Non-pigmented ciliary epithelial cell (primary cell): Measurements from ENCODE around the gene ZNF444.

Experiments used
- DNase-seq: peaks from one replicate; pipeline ENCODE4 v3.0.0-alpha.2; 2010; ENCODE audit warnings: low read depth

The ZNF444 gene

DNA sequence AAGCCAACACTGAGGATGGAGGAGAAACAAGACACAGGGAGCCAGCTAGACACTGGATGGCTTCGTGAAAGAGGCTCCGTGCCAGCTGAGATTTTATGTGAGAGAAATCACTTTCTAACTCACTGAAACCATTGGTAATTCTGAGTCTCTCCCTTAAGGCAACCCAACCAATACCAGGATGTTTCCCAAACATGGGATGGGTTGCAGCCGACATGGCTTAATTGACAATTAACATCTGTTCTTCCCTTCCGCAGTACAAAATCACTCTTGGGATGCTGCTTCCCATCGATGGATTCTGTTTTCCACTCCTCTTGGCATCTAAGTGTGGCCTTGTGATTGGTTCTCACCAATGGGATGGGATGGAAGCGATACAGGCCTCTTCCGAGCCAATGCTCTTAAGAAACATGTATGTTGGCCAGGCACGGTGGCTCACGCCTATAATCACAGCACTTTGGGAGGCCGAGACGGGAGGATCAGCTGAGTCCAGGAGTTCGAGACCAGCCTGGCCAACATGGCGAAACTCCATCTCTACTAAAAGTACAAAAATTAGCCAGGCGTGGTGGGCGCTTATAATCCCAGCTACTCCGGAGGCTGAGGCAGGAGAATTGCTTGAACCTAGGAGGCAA, 17.7 kb upstream of the ZNF444 start:
- no peak for DNase-seq

DNA sequence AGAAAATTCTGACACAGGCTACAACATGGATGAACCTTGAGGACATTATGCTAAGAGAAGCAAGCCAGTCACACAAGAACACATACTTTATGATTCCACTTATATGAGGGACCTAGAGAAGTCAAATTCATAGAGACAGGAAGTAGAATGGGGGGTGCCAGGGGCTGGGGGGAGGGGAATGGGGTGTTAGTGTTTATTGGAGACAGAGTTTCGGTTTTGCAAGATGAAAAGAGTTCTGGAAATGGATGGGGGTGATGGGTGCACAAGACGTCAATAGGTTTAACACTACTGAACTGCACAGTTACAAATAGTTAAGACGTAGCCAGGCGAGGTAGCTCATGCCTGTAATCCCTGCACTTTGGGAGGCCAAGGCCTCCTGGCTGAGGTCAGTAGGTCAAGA, 16.5 kb upstream of the ZNF444 start:
- DNase-seq = no peak

DNA sequence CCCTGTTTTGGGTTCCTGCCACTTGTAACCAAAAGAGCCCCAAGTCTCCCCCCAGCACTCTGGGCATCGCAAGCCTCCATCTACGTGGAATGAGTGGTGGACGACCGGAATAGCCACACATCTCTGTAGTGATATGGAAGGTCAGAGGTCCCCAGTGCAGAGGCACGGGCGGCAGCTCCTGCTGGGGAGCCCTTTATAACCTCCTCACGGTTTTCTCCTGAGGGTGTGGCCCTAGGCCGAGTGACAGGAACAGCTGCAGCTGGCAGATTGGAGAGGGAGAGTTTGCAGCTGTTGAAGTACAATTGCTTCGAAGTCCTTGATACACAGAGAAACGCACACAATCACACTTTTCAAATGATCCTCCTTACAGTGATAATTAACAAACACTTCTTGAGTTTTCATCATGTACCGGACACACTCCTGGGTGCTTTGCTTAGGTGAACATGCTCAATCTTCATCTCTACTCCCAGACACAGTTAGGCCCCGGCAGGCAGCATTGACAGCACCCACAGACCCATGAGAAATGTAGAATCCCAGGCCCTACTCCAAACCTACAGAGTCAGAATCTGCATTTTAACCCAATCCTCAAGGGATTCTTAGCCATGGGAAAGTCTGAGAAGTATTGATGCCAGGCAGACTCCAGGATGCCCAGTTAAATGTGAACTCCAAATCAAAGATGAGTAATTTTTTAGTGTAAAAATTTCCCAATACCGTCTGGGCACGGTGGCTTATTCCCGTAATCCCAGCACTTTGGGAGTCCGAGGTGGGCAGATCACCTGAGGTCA, 15.1 kb upstream of the ZNF444 start:
- DNase-seq = no peak

DNA sequence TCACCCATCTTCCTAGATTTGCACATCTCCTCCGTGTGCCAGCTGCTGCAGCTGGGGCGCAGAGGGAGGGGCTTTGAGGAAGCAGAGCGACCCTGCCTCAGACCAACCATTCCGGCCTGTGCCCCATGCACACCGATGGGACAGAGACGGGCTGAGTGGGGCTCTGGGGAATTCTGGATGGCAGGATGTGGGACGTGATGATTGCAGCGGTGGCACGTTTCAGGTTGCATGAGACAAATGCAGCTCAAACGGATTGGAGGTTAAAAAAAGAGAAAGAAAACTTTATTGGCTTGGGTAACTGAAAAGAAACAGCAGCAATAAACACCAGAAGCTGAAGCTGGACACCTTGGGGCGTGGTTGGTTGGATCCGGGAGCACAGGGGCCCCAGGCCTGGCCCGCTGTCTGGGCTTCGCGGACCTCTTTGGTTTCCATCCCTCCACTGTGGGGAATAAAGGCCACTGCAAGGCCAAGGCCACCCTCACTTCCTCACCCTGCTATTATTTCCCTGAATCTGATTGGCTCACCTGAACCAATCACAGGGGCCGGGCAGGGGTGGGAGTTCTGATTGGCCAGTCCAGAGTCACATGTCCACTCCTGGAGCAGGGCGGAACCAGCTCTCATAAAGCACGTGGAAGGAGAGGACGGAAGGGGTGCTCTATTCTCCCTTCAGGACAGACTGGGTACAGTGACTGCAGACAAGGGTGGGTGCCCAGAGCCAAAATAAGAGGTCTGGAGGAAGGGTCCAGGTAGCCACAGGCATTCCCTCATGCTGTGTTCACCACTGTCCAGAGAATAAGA, 13.9 kb upstream of the ZNF444 start:
- DNase-seq = no peak

DNA sequence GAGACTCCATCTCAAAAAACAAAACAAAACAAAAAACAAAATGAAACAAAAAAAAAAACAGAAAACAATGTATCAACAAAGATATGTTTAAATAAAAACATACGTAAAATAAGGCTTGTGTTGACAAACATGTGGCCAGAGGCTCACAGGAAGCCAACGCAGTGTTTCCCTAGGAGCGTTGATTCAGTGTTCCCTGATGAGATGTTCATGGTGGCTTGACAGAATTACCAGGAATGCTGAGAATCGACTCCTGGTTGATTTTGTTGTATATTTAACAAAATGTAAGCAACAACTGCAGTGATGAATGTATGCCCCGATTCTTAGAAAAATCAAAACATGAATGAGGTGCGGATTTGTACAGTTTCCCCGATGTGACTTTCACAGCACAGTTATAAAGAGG, 11.1 kb upstream of the ZNF444 start:
- no peak for DNase-seq

DNA sequence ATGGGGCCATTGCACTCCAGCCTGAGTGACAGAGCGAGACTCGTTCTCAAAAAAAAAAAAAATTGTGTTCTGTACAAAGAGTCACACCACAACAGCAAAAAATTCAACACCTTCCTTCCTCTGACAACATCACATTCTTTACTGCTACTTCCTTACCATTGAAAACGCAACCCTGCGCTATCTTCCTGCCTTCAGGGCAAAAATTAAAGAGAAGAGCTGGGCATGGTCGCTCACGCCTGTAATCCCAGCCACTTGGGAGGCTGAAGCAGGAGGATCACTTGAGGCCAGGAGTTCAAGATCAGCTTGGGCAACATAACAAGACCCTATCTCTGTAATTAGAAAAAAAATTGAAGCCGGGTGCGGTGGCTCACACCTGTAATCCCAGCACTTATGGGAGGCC, 9.4 kb upstream of the ZNF444 start:
- no peak for DNase-seq

DNA sequence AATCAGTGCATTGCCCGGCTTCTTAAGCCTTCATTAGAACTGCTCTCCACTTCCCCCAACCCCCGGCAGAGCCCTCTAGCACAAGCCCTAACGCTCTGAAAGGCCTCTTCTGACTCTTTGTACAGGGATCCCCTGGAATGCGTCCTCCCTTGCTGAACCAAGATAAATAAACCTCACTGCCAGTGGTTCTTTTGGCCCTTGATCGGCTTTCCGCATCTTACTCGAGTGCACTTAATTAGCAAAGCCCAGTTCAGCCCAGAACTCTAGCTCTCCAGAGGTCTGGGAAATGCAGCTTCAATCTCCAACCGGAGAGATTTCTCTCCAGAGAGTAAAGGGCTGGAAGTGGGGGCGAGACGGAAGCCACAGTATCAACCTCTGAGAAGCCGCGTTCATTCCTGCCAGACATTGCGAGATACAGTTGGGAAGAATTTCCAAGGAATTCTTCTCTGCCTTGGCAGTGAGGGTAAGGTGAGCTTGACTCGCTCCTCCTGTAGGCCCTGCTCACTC, 8.7 kb upstream of the ZNF444 start:
- DNase-seq = no peak

DNA sequence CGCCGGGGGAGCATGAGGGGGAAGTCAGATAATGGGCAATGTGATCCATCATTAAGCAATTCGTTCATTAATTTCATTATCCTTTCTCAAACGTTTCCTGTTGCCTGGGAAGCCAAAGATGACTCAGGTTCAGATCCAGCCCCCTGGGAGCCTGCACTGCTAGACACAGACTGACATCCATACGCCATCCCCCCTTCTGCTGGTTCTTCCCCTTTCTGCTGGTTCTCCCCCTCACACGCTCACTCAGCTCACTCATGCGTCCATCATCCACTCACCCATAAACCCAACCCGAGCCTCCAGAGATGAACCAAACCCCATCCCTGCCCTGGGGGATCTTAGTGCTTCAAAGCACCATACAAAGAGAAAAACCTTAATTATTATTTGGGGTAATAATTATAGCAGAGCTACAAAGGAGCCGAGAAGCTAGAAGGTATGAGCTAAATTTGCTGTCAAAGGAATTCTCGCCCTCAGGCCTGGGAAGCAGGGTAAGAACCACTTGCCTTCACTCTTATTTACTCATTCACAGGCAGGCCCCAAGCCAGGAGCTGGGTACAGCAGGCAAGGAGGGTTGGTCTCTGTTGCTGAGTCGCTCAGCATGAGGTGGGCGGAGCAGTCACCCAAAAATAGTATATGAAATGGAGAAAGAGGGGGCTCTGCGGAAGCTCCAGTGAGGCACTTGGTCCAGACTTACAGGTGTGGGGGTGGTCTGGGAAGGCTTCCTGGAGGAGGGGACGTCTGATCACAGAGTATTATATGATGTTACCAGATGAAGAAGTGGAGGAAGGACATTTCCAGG, 7.0 kb upstream of the ZNF444 start:
- DNase-seq = no peak

DNA sequence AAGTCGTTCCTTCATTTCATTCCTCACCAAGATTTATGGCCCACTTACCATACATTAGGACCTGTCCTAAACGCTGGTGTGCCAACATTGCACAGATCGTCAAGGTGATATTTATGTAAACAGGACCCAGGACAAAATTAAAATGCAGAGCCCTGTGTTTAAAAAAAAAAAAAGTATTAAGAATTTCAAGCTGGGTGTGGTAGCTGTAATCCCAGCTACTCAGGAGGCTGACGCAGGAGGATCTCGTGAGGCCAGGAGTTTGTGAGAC, 6.5 kb upstream of the ZNF444 start:
- DNase-seq = no peak

DNA sequence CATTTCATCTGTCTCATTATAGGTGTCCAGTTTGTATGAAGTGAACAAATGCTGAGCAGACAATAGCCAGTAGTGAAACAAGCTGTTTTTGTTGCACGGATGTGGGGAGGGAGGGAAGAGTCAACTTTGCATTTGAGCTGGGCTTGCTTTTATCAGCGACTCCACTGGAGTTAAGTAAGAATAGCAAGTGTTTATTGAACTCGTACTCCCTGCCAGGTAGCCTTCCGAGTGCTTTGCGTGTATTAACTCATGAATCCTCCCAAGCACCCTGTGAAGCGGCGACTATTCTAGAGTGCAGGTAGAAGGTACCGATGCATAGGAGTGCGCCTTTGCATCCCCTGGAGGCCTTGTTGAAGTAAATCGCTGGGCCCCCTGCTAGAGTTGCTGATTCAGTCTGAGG, 4.7 kb upstream of the ZNF444 start:
- no peak for DNase-seq

DNA sequence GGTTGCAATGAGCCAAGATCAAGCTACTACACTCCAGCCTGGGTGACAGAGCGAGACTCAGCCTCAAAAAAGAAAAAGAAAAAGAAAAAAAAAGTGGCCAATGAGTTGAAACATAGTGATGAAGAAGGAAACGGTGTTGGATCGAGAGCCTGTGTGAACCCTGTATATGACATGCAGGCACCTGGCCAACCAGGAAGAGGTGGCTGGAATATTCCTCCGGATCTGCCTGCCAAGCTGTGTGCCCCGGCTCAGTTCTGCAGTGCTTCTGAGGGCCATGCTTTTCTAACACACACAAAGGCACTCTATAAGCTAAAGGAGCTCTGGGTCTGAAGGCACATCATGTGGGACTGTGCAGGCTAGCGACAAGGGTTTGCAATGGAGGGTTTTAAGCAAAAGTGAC, 3.7 kb upstream of the ZNF444 start:
- no peak for DNase-seq

DNA sequence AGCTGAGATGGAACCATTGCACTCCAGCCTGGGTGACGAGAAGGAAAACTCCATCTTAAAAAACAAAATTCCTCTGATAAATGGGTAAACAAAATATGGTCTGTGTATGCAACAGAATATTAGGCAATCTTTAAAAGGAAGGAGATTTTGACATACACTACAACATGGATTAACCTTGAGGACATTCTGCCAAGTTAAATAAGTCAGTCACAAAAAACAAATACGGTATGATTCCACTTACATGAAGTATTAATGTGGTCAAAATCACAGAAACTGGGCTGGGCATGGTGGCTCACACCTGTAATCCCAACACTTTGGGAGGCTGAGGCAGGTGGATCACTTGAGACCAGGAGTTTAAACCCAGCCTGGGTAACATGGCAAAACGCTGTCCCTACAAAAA, 3.0 kb upstream of the ZNF444 start:
- no peak for DNase-seq

DNA sequence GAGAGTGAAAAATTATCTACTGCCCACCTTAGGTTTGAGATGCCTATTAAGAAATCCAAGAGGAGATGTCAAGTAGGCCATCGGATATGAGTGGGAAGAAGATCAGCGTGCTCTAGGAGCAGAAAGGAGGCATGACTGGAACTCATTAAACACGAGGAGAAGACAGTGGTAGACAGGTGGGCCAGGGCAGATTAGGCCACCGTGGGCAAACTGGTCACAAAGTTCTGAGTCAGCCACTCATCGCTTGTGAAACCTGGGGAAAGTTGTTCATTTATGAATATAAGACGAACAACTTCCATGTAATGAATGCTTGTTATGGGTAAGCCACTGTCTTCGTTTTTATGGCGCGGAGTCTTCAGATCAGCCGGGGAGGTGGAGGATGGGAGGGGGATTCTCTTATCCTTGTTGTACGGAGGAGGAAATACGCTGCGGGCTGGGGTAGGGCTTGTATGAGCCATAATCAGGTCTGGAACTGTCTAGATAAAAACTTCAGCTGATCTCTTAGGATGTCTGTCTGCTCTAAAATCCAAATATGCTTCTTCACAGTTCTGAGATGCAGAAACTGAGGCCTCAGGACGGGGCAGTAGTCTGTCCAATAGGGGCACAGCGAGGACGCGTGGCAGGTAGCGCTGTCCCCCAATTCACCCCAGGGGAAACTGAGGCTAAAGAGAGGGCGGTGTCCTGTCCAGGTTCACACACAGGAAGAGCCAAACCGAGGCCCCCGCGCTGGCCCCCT, 1.1 kb upstream of the ZNF444 start:
- DNase-seq = no peak

DNA sequence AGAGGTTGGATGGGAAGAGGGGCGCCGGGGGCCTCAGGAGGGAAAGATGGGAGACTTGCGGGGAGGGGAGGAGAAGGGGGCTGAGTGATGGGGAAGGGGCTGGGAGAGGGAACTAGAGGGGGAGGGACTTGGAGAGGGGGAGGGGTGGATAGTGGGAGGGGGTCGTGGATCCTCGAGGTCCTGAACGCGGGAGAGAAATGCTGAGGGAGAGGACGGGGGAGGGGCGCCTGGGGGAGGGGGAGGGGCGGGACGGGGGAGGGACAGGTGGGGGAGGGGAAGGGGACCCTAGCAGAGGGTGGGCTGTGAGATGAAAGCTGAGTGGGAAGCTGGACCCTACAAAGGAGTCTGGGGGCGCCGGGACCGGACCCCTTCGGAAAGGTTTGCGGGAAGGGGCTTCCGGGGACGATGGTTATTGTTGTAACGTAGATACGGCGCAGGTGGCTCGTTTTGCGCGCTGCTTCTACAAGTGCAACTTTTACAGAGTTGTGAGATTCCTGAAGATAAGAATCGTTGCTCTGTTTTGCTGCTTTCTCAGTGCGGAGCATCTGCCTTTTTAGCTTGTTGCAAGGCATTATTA, 418 bp downstream of the ZNF444 start:
- no peak for DNase-seq

DNA sequence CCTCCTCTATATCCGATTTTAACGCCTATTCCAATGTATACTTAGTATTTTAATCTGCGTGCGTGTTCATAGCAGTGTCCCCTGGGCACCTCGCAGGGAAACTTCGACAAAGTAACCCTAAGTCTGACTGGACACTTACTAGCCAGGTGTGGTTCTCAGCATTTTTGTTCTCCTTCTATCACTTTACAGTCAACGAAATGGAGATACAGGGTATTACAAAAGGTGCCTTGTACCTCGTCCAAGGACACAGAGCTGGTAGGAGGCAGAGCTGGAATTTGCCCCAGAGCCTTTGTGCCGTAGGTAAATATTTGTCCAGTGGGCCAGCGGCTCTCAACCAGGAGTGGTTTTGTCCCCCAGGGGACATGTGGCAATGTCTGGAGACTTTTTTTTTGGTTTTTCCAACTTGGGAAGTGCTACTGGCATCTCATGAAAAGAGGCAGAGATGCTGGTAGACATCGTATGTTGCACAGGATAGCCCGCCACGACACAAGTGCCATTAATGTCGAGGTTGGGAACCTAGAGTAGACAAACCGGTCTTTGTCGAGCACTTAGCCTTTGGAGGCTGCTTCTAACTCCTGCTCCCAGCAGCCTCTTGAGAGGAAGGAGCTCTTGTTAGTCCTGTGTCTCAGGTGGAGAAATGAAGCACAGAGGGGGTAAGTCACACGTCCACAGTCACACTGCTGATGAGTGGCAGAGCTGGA, 1.1 kb downstream of the ZNF444 start:
- no peak for DNase-seq

DNA sequence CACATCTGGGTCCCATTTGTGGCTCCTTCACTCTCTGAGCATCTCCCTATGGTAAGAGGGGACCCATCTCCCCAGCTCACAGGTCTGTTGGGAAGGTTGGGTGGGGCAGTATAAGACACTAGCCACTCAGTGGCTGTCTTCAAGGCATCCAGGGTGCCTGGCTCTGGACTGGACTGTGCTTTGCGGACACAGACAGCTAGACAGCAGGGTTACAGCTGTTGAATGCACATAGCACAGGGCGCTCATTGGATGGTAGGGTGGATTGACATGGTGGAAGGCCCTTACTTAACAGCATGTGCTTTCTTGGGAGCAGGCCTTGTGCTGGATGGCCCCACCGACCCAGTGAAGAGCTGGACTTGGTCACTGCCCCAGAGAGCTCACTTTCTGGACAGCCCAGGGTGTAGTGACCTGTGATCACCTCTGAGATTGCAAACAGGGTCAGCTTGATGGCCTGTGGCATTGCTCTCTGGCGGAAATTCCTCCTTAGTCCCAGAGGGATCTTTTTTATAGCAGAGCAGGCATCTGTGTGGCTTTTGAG, 1.9 kb downstream of the ZNF444 start:
- DNase-seq = no peak

DNA sequence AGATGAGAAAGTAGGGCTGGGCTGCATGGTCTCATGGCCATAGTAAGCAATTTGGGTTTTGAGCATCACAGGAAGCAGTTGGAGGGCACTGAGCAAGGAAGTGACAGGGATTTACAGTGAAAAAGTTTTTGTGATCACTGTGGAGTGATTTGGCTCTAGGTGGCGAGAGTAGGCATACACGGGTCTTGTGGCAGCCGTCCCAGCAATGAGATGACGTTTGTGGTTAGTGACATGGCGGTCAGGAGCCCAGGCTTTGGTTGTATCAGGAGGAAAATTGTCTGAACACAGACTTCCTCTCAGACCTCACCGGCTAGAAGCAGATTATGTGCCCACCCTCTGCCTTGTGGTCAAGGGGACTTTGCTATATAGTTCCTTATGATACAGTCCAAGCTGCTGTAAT, 3.3 kb downstream of the ZNF444 start:
- DNase-seq = no peak

DNA sequence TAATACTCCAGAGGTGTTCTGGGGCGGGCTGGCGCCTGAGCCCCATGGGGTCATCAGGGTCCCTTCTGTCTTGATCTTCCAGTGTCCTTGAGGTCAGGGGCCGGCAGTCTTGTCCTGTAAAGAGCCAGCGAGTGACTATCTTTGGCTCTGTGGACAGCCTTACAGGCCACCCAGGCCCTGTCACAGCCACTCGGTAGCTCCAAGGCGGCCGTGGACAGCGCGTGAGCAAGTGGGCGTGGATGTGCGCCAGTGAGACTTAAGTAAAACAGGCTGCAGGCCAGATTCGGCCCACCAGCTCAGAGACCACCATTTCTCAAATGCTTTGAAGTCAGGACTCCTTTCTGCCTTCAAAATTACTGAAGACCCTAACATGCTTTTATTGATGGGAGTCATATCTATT, 3.7 kb downstream of the ZNF444 start:
- no peak for DNase-seq

DNA sequence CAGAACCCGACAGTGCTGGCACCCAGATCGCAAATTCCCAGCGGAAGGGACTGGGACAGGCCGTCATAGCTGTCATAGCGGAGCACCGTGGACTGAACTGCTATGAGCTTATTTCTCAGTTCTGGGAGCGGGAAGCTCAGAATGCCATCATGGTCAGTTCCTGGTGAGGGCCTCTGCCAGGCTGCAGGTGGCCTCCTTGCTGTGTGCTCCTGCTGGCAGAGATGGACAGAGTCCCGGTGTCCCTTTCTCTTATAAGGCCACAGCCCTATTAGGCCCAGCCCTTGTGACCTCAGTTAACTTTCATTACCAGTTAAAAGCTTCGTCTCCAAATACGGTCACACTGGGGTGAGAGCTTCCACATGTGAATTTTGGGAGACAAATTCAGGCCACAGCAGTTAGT, 4.6 kb downstream of the ZNF444 start:
- no peak for DNase-seq

DNA sequence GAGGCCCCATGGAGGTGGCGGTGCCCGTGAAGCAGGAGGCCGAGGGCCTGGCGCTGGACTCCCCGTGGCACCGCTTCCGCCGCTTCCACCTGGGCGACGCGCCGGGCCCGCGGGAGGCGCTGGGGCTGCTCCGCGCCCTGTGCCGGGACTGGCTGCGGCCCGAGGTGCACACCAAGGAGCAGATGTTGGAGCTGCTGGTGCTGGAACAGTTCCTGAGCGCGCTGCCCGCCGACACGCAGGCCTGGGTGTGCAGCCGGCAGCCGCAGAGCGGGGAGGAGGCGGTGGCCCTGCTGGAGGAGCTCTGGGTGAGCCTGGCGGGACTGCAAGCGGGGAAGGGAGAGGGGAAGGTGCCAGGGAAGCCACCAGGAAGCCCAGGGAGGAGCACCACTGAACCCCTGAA, 5.8 kb downstream of the ZNF444 start:
- DNase-seq = no peak

DNA sequence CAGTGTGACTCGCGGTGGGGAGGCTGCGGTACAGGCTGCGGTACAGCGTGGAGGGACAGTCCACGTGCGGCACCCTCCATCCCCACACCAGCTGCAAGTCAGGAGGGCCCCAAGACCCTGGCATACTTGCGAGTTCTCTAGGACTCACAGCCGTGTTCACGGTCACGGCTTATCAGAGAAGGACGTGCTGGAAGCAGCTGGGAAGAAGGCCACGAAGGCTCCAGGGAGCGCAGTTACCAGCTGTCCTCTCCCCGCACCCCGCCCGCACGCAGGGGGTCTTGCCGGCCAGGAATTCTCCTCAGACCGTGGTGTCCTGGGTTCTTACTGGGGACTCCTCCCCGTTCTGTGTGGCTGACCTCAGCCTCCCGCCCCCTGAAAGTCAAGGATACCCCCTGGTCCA, 6.2 kb downstream of the ZNF444 start:
- no peak for DNase-seq
